ENCODE data around the gene TSPAN12. TPM values are rescaled to one million over a fixed set of nuclear protein-coding genes. Genes with fewer than 3 reads are reported as not detected.

The TSPAN12 gene
- total and polyA plus RNA-seq, 9 donors, result 0.50 to 58.0 (median 4.2) TPM

DNA sequence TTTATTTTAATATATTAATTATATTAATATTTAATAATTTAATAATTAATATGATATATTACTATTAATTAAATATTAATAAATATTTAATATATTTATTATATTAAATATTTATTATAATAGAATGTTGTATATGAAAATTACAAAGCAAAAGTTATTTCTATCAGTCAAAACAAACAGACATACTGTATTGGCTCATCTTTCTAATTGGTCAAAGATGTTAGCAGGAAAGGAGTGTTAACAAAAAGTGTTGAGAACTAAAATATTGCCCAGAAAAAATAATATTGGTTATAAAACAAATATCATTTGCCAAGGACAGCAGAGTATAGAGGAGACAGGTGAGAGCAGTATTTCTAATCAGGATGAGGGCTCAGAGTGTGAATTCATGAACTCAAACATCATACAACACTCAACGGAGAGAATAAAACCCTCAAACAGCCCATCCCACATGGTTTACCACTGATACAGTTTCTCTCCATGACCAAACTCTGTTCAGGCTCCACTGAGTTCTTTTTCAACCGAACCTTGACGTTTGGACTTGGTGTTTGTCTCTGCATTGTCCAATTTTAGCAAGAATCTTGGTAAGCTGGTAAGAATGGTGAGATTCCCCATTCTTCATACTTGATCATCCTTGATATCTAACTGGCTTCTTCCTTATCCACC lies 58.0 kb downstream of the TSPAN12 start:
- WGBS, 3 donors, result 86 to 95% (median 92%) methylated on average over 3 of the region's 3 CpGs
- no peak overlapping the region for H3K4me3 ChIP-seq
- no peaks in the 10 kb centered on the region for H3K9me3 ChIP-seq
- no peaks in the 10 kb centered on the region for H3K27me3 ChIP-seq
- TF ChIP-seq, protein P1, sequence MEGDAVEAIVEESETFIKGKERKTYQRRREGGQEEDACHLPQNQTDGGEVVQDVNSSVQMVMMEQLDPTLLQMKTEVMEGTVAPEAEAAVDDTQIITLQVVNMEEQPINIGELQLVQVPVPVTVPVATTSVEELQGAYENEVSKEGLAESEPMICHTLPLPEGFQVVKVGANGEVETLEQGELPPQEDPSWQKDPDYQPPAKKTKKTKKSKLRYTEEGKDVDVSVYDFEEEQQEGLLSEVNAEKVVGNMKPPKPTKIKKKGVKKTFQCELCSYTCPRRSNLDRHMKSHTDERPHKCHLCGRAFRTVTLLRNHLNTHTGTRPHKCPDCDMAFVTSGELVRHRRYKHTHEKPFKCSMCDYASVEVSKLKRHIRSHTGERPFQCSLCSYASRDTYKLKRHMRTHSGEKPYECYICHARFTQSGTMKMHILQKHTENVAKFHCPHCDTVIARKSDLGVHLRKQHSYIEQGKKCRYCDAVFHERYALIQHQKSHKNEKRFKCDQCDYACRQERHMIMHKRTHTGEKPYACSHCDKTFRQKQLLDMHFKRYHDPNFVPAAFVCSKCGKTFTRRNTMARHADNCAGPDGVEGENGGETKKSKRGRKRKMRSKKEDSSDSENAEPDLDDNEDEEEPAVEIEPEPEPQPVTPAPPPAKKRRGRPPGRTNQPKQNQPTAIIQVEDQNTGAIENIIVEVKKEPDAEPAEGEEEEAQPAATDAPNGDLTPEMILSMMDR (IDR thresholded peaks at IDR 0.05), result no peak
- no peak for TF ChIP-seq POLR2A (IDR thresholded peaks at IDR 0.05)
- no peak overlapping the region for H3K27ac ChIP-seq
- DNase-seq, result no peak
- no peaks in the 10 kb centered on the region for H3K4me1 ChIP-seq (ENCODE audit: insufficient read depth)
- no peaks in the 10 kb centered on the region for H3K36me3 ChIP-seq
- intact Hi-C loops (cut with DNase I), result no loop called here

DNA sequence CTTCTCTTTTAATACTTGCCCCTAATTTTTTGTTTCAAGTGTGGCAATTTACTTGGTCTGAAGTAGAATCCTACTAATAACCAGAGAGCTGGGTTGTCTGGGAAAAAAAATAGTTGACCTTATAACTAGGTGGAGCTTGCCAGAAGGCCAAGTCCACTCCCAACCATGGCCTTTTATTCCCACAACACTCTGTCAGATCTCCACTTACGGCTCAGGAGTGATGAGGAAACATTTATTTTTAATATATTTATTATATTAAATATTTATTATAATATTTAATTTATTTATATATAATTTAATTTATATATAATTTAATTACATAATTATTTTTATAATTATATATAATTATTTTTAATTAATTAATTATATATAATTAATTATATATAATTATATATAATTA lies 58.8 kb downstream of the TSPAN12 start:
- no peak overlapping the region for H3K4me3 ChIP-seq
- no peak overlapping the region for H3K27ac ChIP-seq
- TF ChIP-seq, protein P1 (IDR thresholded peaks at IDR 0.05), result no peak
- no peak for TF ChIP-seq POLR2A (IDR thresholded peaks at IDR 0.05)
- no peak for TF ChIP-seq EP300 (IDR thresholded peaks at IDR 0.05)
- H3K27me3 ChIP-seq, result no peaks in the 10 kb centered on the region
- intact Hi-C loops (cut with DNase I), result no loop called here
- DNase-seq, result no peak
- no peaks in the 10 kb centered on the region for H3K4me1 ChIP-seq (ENCODE audit: insufficient read depth)
- WGBS, 3 donors, result 93 to 100% (median 96%) methylated on average over 1 of the region's 1 CpG
- H3K36me3 ChIP-seq, result no peaks in the 10 kb centered on the region
- H3K9me3 ChIP-seq, result no peaks in the 10 kb centered on the region

DNA sequence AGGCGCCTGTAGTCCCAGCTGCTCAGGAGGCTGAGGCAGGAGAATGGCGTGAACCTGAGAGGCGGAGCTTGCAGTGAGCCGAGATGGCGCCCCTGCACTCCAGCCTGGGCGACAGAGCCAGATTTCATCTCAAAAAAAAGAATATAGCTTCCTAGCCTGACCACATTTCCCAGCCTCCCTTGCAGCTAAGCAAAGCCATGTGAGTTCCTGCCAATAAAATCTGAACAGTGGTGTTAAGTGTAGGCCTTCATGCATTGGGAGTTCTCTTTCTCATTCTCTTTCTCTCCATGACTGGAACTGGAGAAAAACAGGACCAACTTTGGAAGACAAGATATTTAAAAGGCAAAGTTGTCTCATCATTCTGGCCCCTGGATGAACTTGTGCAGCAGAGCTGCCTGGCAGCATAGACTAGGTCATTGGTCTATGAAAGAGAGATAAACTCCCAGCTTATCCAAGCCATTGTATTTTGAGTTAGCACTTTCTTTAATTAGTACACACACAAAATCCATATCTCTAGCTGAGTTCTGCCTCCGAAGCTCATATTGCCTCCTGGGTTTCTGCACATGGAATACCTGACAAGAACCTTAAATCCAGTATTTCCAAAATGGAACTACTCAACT lies 60.8 kb downstream of the TSPAN12 start:
- Histone ChIP-seq H3K9me3 (no peaks in the 10 kb centered on the region), H3K36me3 (no peaks in the 10 kb centered on the region), H3K27me3 (no peaks in the 10 kb centered on the region), H3K4me1 (ENCODE audit: insufficient read depth) (no peaks in the 10 kb centered on the region), H3K27ac (no peak overlapping the region), H3K4me3 (no peak overlapping the region)
- no peak for DNase-seq
- intact Hi-C loops (cut with DNase I), result no loop called here
- WGBS, 3 donors, result 96 to 98% (median 97%) methylated on average over 7 of the region's 7 CpGs
- TF ChIP-seq EP300 (IDR thresholded peaks at IDR 0.05), result no peak
- TF ChIP-seq, protein P1 (IDR thresholded peaks at IDR 0.05), result no peak
- no peak for TF ChIP-seq POLR2A (IDR thresholded peaks at IDR 0.05)

DNA sequence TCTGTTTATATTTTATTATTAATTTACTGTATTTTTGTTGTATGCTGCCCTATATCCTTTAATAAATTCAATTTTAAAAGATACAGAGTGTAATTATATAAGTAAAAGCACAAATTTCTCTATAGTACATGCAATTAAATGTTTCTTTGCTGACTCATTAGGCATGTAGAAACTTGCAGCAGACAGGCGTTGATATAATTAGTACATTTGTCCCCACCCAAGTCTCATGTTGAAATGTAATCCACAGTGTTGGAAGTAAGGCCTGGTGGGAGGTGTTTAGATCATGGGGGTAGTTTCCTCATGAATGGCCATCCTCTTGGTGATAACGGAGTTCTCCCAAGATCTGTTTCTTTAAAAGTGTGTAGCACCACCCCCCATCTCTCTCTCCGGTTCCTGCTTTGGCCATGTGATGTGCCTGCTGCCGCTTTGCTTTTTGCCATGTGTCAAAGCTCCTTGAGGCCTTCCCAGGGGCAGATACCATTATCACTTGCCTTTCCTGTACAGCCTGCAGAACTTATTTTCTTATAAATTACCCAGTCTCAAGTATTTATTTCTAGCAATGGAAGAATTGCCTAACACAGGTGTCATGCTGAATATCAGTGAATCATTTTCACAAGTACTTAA lies 63.7 kb downstream of the TSPAN12 start:
- Histone ChIP-seq H3K27me3 (no peaks in the 10 kb centered on the region), H3K4me3 (no peak overlapping the region), H3K36me3 (no peaks in the 10 kb centered on the region), H3K9me3 (no peaks in the 10 kb centered on the region), H3K4me1 (ENCODE audit: insufficient read depth) (no peaks in the 10 kb centered on the region), H3K27ac (no peak overlapping the region)
- WGBS, 3 donors, result 80 to 87% (median 84%) methylated on average over 4 of the region's 4 CpGs
- TF ChIP-seq POLR2A (IDR thresholded peaks at IDR 0.05) (no peak), EP300 (IDR thresholded peaks at IDR 0.05) (no peak)
- TF ChIP-seq, protein P1 (IDR thresholded peaks at IDR 0.05), result no peak
- no peak for DNase-seq
- intact Hi-C loops (cut with DNase I), result no loop called here

Measured in ovary (tissue), 9 donors.